PFSK-1 (cell line): Measurements from ENCODE around the gene TMEM147. TPM values are rescaled to one million over a fixed set of nuclear protein-coding genes. Genes with fewer than 3 reads are reported as not detected.

Experiments used
- FOXP2 ChIP-seq: optimal IDR thresholded peaks from 2 replicates; pipeline ENCODE3; 2011; ENCODE audit warnings: borderline replicate concordance, control low read depth, inconsistent platforms; ENCODE audit not compliant: insufficient read depth; ENCODE audit errors: extremely low read length, extremely low read depth
- POLR2AphosphoS5 ChIP-seq: IDR thresholded peaks from 2 replicates; pipeline ENCODE4 v1.6.1; 2012; ENCODE audit warnings: low read depth, mild to moderate bottlenecking, control low read depth, low read length, moderate library complexity
- SIN3A ChIP-seq: IDR thresholded peaks from 2 replicates; pipeline ENCODE4 v1.6.1; 2012; ENCODE audit warnings: mild to moderate bottlenecking, low read length, moderate library complexity, borderline replicate concordance; ENCODE audit not compliant: insufficient read depth
- TAF1 ChIP-seq: IDR thresholded peaks from 2 replicates; pipeline ENCODE4 v1.6.1; 2012; ENCODE audit warnings: low read length, control low read depth, borderline replicate concordance; ENCODE audit not compliant: insufficient read depth
- polyA plus RNA-seq: library from polyadenylated mRNA; unstranded; fragments of >200 nt; gene quantifications from one replicate; pipeline ENCODE4 v1.2.1, GENCODE V29; 2012; ENCODE audit warnings: low read depth, missing spikeins; ENCODE audit not compliant: insufficient read length
- TF ChIP-seq, protein P1 (sequence below), 2 experiments: IDR thresholded peaks; 2 replicates each; pipeline versions ENCODE4 v1.6.1 to v1.8.0; 2011 to 2012; ENCODE audit warnings: low read depth in 2 of 2, low read length in 2 of 2, control low read depth in 1 of 2, inconsistent platforms in 1 of 2, mild to moderate bottlenecking in 1 of 2, moderate library complexity in 1 of 2; ENCODE audit not compliant: insufficient read depth in 1 of 2

The TMEM147 gene, protein sequence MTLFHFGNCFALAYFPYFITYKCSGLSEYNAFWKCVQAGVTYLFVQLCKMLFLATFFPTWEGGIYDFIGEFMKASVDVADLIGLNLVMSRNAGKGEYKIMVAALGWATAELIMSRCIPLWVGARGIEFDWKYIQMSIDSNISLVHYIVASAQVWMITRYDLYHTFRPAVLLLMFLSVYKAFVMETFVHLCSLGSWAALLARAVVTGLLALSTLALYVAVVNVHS
- 202 TPM for polyA plus RNA-seq

DNA sequence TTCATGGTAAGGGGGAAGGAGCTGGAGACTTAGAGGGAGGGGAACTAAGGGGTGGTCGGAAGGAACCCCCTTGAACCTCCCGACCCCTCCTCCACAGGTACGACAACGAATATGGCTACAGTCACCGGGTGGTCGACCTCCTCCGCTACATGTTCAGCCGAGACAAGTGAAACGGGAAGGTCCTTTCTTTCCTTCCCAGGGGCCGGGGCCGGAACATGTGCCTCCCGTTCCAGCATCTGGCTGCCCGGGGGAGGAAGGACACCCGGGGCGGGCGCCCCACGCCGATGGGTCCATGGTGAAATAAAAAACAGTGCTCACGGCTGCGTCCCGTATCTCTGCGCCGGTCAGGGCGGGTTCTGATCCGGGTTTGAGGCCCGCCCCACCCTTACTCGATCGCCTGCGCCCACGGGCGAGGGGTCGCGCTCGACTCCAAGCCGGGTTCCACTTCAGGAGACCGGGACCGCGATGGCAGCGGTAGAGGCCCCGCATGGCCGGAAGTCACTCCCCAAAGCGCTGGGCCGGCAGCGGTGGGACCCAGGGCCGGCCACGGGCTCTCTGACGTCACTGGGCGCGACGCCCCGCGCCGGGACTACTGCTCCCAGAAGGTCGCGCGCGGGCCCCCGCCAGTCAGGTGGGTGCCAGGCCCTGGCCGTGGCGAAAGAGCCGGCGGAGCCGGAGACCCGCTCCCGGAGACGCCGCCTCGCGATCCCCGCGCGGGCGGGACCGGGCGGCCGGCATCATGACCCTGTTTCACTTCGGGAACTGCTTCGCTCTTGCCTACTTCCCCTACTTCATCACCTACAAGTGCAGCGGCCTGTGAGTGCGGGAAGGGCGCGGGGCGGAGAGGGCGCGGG is at the start of gene TMEM147:
TMEM147 (plus strand) TSS at position 626 of the 854 bp plus-strand sequence; CDS start at position 740, 114 bp downstream.
- peak; percentile 52; the same call in 1 of the 2 replicates for TF ChIP-seq SIN3A
- peak; percentile 60 for TF ChIP-seq FOXP2
- TF ChIP-seq POLR2AphosphoS5: peak; percentile 72
- TF ChIP-seq TAF1: no peak

DNA sequence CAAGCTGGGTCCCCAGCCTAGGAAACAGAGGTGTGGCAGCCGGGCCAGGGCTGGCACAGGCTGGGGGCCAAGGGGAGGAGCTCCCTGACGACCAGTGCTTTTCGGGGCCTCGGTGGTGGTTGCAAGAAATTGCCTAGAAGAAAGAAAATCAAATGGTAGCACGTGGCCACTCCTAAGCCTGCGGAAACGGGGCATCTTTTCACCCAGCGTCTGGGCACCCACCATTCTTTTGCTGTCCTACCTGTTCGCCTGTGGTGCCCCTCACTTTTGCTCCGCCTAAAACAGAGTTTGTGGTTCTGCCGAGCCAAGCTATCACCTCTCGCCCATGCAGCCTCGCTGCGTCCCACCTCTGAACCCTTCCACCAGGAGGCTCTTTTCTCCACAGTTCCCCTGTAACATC is 48.0 kb upstream of the TMEM147 start:
- TF ChIP-seq SIN3A (no peak), POLR2AphosphoS5 (no peak), TAF1 (no peak), FOXP2 (no peak)
- TF ChIP-seq, protein P1, sequence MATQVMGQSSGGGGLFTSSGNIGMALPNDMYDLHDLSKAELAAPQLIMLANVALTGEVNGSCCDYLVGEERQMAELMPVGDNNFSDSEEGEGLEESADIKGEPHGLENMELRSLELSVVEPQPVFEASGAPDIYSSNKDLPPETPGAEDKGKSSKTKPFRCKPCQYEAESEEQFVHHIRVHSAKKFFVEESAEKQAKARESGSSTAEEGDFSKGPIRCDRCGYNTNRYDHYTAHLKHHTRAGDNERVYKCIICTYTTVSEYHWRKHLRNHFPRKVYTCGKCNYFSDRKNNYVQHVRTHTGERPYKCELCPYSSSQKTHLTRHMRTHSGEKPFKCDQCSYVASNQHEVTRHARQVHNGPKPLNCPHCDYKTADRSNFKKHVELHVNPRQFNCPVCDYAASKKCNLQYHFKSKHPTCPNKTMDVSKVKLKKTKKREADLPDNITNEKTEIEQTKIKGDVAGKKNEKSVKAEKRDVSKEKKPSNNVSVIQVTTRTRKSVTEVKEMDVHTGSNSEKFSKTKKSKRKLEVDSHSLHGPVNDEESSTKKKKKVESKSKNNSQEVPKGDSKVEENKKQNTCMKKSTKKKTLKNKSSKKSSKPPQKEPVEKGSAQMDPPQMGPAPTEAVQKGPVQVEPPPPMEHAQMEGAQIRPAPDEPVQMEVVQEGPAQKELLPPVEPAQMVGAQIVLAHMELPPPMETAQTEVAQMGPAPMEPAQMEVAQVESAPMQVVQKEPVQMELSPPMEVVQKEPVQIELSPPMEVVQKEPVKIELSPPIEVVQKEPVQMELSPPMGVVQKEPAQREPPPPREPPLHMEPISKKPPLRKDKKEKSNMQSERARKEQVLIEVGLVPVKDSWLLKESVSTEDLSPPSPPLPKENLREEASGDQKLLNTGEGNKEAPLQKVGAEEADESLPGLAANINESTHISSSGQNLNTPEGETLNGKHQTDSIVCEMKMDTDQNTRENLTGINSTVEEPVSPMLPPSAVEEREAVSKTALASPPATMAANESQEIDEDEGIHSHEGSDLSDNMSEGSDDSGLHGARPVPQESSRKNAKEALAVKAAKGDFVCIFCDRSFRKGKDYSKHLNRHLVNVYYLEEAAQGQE (IDR thresholded peaks at IDR 0.05; ENCODE audit: insufficient read depth in 1 of 2, low read depth in 2 of 2, low read length in 2 of 2): no peak

DNA sequence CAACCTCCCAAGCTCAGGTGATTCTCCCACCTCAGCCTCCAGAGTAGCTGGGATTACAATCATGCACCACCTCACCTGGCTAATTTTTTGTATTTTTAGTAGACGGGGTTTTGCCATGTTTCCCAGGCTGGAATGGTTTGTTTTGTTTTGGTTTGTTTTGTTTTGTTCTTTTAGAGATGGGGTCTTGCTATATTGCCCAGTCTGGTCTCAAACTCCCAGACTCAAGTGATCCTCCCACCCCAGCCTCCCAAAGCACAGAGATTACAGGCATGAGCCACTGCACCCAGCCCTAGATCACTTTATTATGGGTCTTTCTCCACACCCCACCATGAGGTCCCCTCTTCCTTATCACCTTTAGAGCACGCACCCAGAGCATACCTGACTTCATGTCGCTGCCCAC is 47.2 kb upstream of the TMEM147 start:
- TF ChIP-seq SIN3A: no peak
- TF ChIP-seq, protein P1 (IDR thresholded peaks at IDR 0.05; ENCODE audit: insufficient read depth in 1 of 2, low read depth in 2 of 2, low read length in 2 of 2): no peak
- no peak for TF ChIP-seq FOXP2
- no peak for TF ChIP-seq TAF1
- TF ChIP-seq POLR2AphosphoS5: no peak

DNA sequence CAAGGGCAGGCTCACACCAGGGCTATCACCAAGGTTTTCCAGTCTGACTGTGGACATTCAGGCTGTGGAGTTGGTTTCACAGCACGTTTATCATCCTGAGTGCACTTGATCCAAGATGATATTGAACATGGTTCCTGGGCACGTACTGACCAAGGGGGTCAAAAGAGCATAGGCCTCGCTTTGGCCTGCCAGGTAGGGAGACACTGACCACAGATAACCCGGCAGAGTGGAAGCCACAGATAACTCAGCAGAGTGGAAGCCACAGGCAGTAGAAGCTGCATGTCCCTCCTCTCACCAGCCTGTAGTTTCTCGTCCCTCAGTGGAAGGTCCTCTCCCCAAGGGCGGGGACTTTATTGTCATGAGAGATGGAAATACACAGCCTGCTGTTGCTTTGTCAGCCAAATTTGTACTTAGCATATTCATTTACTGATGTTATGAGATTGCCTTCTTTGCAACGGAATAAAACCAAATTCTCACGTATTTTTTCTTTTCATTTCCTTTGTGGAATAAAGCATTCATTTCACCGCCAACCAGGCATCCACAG is 46.4 kb upstream of the TMEM147 start:
- TF ChIP-seq TAF1: no peak
- no peak for TF ChIP-seq POLR2AphosphoS5
- TF ChIP-seq FOXP2: no peak
- TF ChIP-seq SIN3A: no peak
- TF ChIP-seq, protein P1 (IDR thresholded peaks at IDR 0.05; ENCODE audit: insufficient read depth in 1 of 2, low read depth in 2 of 2, low read length in 2 of 2): no peak

DNA sequence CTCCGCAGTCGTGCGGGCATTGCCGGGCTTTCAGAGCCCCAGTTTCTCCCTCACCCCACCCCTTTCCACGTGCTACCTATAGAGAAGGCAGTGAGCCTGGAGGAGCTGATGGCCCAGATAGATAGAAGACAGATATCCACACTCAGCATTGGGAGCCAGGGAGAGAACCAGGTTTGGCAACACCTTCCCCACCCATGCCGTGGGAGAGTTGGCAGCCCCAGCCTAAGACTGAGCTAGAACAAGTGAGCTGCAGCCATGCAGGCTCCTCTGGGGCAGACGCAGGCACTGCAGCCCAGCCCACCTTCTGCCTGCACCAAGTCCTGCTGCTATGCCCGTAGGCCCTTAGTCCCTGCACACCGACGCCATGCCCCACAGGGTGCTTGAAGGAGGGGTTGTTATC is 44.8 kb upstream of the TMEM147 start:
- TF ChIP-seq TAF1 (no peak), FOXP2 (no peak), POLR2AphosphoS5 (no peak), SIN3A (no peak)
- TF ChIP-seq, protein P1 (IDR thresholded peaks at IDR 0.05; ENCODE audit: insufficient read depth in 1 of 2, low read depth in 2 of 2, low read length in 2 of 2): no peak
